Tongue (tissue), 2 donors: Measurements from ENCODE around the gene CHCHD1. TPM values are rescaled to one million over a fixed set of nuclear protein-coding genes. Genes with fewer than 3 reads are reported as not detected.
"Not testable (repeated sequence)": the region's sequence is repeated elsewhere in the genome, so short reads cannot be mapped to it uniquely, and the experiment has no call there.

ENCODE experiments used
- DNase-seq: peaks from one replicate; pipeline ENCODE4 v3.0.0-alpha.2; 2015
- total RNA-seq: library from RNA; depleted of rRNA; stranded (reverse); fragments of >200 nt; gene quantifications from one replicate; pipeline ENCODE4 v1.2.3, GENCODE V29; 2014

Gene CHCHD1
- 18.7 TPM for total RNA-seq

GRCh38 chr10:73781879-73782748, at the start of gene CHCHD1:
Gene CHCHD1 (plus strand): TSS chr10:73782048. CDS start chr10:73782076, 28 bp downstream.
- DNase-seq: peak; percentile 96

GRCh38 chr10:73732426-73732825, 49.4 kb upstream of the CHCHD1 start:
- DNase-seq: no peak

- no peak for DNase-seq
Measured at GRCh38 chr10:73732931-73733623, 48.8 kb upstream of the CHCHD1 start.

GRCh38 chr10:73734028-73734720, 47.7 kb upstream of the CHCHD1 start:
- no peak for DNase-seq

- no peak for DNase-seq
Measured at GRCh38 chr10:73734796-73735305, 47.0 kb upstream of the CHCHD1 start.

- not testable (repeated sequence) for DNase-seq
Measured at GRCh38 chr10:73740501-73741254, 41.2 kb upstream of the CHCHD1 start.

GRCh38 chr10:73742454-73742734, 39.5 kb upstream of the CHCHD1 start:
- no peak for DNase-seq

GRCh38 chr10:73743327-73743904, 38.4 kb upstream of the CHCHD1 start:
- DNase-seq: no peak

- peak; percentile 99 for DNase-seq
Measured at GRCh38 chr10:73743905-73744663, 37.8 kb upstream of the CHCHD1 start, which contains the start of gene SEC24C. Gene SEC24C (plus strand): TSS chr10:73744372. CDS start chr10:73746833, 2,461 bp downstream.

- DNase-seq: no peak
Measured at GRCh38 chr10:73744664-73744975, 37.2 kb upstream of the CHCHD1 start.

- no peak for DNase-seq
Measured at GRCh38 chr10:73746721-73747120, 35.1 kb upstream of the CHCHD1 start.

GRCh38 chr10:73750819-73751218, 31.0 kb upstream of the CHCHD1 start:
- DNase-seq: no peak

GRCh38 chr10:73756183-73756582, 25.7 kb upstream of the CHCHD1 start:
- DNase-seq: no peak

GRCh38 chr10:73758704-73759511, 22.9 kb upstream of the CHCHD1 start:
- DNase-seq: no peak

GRCh38 chr10:73759512-73760115, 22.2 kb upstream of the CHCHD1 start:
- DNase-seq: no peak

- DNase-seq: peak; percentile 65
Measured at GRCh38 chr10:73761781-73762180, 20.1 kb upstream of the CHCHD1 start.

GRCh38 chr10:73762915-73763314, 18.9 kb upstream of the CHCHD1 start:
- DNase-seq: no peak

- no peak for DNase-seq
Measured at GRCh38 chr10:73763343-73763742, 18.5 kb upstream of the CHCHD1 start.

- DNase-seq: no peak
Measured at GRCh38 chr10:73765066-73765465, 16.8 kb upstream of the CHCHD1 start.

GRCh38 chr10:73768881-73769280, 13.0 kb upstream of the CHCHD1 start:
- DNase-seq: no peak
